Measurements from ENCODE around the gene ITM2C.

The ITM2C gene

DNA sequence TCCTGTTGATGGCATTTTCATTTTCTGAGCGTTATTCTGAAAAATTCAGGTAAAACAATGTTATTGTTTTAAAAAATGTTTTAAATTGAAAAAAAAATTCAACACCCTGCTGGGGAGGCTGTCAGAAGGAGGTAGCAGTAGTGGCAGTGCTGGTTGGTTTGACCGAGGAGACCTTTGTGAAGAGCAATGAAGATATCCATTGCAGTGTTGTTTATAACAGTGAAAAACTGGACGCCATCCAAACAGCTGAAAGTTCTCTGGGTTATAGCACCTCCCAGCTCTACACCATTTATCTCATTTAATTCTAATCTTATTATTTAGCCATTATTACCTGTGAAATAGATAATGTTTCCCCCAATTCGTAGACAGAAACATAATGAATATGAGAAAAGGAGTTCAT lies 12.6 kb upstream of the ITM2C start:
- no peak for DNase-seq

DNA sequence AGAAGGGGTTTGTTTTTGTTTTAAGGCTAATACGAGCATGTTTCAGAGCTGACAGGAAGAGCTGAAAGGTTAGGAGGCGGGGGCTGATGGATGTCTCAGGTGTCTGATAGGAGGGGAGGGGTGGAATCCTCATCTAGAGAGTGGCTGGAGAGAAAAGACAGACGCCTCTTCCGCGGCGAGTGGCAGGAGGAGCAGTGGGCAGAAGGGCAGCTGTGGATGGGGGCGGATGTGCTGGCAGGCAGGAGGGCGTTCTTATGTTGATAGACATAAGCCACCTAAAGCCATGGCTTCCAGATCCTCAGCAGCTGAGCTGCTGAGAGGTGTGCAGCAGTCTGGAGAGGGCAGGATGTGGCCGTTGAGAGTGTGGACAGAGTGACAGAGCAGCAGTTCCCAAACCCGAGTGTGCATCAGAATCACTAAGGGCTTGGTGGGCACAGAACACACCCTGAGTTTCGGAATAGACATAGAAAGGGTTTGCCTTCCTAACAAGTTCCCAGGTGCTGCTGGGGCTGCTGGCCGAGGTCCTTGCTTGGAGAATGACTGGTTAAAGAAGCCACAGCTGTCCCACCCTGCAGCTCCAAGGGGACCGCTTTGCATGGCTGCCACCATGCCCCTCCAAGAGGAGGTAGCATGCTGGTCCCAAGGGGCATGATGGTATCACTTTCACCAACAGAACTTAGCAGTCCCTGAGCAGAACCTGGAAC lies 3.0 kb upstream of the ITM2C start:
- no peak for DNase-seq

GRCh38 chr2:230862292-230862691 lies 2.5 kb upstream of the ITM2C start:
- no peak for DNase-seq

- DNase-seq, result no peak
Measured at GRCh38 chr2:230863031-230863430, 1.7 kb upstream of the ITM2C start.

GRCh38 chr2:230863442-230864121 lies 1.2 kb upstream of the ITM2C start:
- no peak for DNase-seq

GRCh38 chr2:230864122-230864604 lies 579 bp upstream of the ITM2C start:
- no peak for DNase-seq

- no peak for DNase-seq
Measured at GRCh38 chr2:230865307-230865765, 594 bp downstream of the ITM2C start.

DNA sequence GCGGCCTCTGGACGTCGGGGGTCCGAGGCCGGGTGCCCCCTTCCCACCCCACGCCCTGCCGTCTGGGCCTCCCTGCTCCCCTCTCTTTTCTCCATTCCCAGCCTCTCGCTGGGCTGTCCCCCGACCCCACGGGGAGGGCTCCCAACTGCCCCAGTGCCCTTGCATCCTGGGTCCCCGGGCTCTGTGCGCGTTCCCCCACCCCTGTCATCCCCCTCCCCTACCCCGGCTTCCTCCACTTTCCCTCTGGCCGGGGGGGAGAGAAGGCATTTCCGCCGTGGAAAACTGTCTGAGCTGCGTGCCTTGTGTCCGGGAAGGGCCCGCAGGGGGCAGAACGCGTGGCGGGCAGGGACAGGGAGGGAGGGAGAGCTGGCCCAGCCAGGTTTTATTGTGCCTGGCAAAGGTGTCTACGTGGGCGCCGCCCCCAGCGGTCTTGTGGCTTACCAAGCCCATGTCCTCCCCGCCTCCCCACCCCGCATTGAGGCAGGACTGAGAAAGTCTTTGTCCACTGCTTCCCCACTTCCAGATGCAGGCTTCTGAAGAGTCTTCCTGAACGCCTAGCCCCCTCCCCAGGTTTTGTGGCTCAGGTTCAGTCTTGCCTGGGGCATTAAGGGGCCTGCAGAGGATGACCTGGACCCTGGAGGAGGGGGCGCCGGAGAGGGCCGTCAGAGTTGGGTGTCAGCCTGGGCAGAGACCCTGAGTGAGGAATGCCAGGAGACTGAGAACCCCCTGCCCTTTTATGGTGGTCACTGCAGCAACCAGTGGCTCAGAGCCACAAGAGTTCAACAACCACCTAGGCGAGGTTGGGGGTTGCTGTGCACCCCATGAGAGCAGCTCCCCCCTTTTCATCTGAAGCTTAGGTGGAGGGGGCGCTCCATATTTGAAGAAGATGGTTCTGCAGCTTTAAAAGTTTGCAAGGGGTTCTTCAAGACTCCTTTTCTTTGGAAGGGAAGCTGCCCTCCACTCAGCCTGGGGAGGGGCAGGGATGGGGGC lies 1.3 kb downstream of the ITM2C start:
- no peak for DNase-seq

DNA sequence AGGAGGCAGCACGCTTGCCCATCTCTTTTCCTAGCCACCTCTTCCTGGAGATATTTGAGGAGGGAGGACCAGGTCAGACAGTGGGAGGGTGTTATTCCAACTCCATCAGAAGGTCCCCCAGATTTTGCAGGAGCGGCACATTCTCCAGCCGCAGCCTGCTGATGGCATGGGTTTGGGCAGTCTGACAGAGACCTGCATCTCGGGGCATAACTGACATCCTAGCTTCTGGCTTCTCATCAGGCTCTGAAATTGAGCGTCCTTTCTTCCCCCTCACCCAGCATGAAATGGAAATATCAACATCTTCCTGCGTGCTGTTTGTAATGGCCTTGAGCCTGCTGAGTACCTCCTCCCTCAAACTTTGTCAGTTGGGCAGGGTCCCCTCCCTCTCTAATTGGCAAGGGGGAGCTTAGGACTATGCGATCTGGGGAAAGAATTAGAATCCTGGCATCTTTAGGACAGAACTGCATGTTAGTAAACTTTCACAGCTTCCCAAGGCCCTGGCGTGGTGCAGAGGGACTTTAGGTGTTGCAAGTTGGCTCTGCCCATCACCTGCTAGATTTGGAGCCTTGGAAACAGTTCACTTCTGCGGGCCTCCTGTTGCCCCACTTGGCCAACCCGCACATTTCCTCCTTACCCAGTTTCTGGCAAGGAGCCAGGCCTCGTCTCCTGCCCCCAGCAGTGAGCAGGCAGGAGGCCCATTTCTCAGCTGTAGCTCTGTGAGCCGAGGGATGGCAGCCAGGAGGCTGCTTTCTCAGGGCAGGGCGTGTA lies 2.2 kb downstream of the ITM2C start:
- DNase-seq, result no peak

GRCh38 chr2:230868161-230868946 lies 3.6 kb downstream of the ITM2C start:
- no peak for DNase-seq

- DNase-seq, result no peak
Measured at GRCh38 chr2:230868947-230869913, 4.5 kb downstream of the ITM2C start.

GRCh38 chr2:230869914-230870543 lies 5.3 kb downstream of the ITM2C start:
- DNase-seq, result no peak

DNA sequence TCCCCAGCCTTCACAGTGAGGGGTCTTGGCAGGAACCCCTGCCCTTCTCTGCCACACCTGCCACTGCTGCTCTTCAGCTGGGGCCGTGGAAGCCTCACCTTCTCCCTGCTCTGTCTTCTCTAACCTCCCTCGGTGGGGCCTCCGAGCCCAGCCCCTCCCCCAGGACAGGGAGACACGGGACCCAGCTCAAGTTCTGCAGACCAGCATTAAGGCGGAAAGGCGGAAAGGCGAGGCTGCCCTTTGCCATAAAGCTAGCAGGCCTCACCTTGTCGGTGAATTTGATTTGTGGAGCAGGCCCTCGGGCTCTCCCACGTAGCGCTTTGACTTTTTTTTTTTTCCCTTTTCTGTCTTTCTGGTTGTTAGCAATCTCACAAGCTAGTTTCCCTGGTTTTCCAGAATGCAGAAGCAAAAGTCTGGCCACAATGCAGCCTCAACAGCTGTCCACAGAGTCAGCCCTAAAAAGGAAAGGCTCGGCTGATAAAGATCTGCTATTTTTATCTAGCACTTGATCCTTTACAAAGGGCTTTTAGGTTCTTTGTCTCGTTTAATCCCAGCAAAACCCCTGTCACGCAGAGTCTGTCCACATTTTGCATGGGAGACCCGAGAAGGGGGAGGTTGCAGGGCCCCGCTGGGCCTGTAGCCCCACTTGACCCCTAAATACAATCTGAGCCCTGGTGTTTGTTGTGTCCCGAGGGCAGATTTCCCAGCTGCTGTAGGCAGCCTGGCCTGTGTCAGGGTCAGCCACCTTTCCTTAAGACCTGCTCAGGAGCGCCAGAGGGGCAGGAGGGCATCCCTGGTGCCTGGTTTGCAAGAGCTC lies 6.0 kb downstream of the ITM2C start:
- no peak for DNase-seq

DNA sequence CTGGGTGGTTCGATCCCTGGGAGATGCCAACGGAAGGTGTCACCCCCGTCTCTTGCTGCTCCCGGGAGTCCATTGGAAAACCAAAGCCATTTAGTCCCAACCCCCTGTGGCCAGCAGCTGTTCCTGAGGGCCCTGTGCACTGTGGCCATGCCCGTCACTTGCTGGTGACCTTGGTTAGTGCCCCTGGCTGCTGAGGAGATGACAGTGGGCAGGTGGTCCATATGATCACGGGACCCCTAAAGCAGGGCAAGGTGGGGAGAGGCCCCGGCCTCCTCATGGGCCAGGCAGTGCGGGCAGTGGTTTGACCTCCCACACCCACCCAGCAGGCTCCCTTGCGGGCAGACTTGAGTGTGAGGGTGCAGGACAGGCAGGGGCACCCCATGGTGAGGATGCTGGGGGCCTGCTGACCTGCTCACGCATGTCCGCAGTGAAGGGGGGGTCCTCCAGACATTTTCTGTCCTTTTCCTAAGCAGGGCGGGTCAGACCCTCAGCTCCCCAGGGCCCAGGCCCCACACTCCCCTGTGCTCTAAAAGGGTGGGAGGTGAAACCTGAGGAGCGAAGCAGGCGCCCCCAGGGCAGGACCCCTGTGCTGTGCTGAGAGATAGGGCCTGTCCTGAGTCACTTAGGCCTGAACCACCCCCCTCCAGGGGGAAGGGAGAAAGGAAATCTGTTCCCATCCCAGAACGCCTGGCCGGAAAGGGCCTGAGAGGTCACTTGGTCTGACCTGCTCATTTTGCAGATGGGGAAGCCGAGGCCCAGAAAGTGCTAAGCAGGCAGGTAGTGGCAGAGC lies 6.8 kb downstream of the ITM2C start:
- no peak for DNase-seq

DNA sequence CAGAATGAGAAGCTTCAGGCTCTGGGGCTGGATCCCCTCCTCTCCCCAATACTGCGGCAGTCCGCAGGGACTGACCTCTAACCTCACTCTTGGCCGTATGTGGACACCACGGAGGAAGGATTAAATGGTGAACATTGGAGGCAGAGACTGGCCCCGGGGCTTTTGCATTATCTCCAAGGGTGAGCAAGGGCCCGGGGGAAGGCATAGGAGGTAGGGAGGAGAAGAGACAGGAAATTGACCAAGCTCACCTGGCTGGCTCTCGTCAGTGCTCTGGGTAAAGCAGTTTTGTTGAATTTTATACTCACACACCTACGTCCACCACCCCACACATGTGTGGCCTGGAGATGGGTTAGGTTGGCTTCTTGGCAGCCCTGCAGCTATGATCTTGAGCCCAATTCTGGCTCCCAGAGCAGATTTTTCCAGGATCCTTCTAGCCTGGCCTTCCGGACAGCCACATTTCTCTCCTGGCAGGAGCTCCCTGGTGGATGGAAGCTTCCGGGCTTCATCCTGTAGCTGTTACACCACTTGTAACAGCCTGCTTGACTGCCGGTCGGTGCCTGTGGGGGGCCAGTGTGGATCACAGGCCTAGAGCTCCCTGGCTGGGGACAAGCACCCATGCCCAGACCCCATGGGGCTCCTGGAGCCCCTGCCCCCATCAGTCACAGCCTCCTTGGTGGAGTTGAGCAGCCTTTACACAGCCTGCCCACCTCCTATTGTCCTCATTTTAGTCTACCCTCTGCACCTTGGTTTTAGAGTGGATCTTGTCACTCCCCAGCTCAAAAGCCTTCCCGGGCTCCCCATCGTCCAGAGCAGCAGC lies 7.6 kb downstream of the ITM2C start:
- no peak for DNase-seq

GRCh38 chr2:230872968-230873660 lies 8.4 kb downstream of the ITM2C start:
- DNase-seq, result no peak

All from NCI-H1436 treated with DMSO at 0.1 percent for 48 hours (cell line).